ENCODE data around the gene CYBB.
A peak's percentile ranks its signal among the peaks of the same experiment; 100 is the strongest.
"Not testable (repeated sequence)": the region's sequence is repeated elsewhere in the genome, so short reads cannot be mapped to it uniquely, and the experiment has no call there.

CYBB gene

DNA sequence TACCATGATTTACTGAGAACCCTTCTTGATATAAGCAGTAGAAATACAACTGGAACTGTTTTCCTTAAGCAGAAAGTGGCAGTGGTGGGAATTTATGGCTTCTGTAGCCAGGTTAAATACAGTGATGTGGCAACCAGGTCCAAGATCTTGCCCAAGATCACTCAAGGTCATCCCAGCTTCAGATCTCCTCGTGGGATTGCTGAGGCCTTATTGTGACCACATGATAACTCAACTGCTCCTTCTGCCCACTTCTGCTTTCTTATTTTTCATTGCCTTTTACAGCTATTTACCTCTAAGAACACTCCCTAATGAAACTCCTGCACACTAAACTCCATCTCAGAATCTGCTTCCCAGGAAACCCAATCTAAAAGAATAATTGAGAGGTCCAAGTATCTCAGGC lies 12.4 kb upstream of the CYBB start:
- no peak overlapping the region for H2AFZ ChIP-seq (ENCODE audit: low read depth, low read length, severe bottlenecking)
- no peaks in the 10 kb centered on the region for H3K27me3 ChIP-seq (ENCODE audit: low read length)
- H3K9me3 ChIP-seq (ENCODE audit: insufficient read depth, low read length): no peaks in the 10 kb centered on the region
- no peaks in the 10 kb centered on the region for H3K79me2 ChIP-seq (ENCODE audit: insufficient read depth, low read length)
- no peaks in the 10 kb centered on the region for H3F3A ChIP-seq (ENCODE audit: insufficient read depth)
- H3K4me3 ChIP-seq (ENCODE audit: insufficient read depth, low read length, poor library complexity, severe bottlenecking): no peak overlapping the region
- no peak overlapping the region for H3K4me2 ChIP-seq (ENCODE audit: low read depth, low read length, poor library complexity, severe bottlenecking)
- no peaks in the 10 kb centered on the region for H3K9me2 ChIP-seq (replicated peaks; ENCODE audit: insufficient read depth, low read length)
- no peak overlapping the region for H3K27ac ChIP-seq (ENCODE audit: low read depth, low read length)
- TF ChIP-seq, protein P1, sequence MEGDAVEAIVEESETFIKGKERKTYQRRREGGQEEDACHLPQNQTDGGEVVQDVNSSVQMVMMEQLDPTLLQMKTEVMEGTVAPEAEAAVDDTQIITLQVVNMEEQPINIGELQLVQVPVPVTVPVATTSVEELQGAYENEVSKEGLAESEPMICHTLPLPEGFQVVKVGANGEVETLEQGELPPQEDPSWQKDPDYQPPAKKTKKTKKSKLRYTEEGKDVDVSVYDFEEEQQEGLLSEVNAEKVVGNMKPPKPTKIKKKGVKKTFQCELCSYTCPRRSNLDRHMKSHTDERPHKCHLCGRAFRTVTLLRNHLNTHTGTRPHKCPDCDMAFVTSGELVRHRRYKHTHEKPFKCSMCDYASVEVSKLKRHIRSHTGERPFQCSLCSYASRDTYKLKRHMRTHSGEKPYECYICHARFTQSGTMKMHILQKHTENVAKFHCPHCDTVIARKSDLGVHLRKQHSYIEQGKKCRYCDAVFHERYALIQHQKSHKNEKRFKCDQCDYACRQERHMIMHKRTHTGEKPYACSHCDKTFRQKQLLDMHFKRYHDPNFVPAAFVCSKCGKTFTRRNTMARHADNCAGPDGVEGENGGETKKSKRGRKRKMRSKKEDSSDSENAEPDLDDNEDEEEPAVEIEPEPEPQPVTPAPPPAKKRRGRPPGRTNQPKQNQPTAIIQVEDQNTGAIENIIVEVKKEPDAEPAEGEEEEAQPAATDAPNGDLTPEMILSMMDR (IDR thresholded peaks at IDR 0.05; ENCODE audit: insufficient read depth, low read length, poor library complexity, severe bottlenecking): no peak
- TF ChIP-seq EZH2phosphoT487 (conservative IDR thresholded peaks at IDR 0.05; ENCODE audit: low read length): no peak
- no peaks in the 10 kb centered on the region for H4K20me1 ChIP-seq (ENCODE audit: low read depth, low read length)
- no peaks in the 10 kb centered on the region for H3K36me3 ChIP-seq (ENCODE audit: low read length)
- no peak overlapping the region for H3K9ac ChIP-seq (ENCODE audit: low read length)

DNA sequence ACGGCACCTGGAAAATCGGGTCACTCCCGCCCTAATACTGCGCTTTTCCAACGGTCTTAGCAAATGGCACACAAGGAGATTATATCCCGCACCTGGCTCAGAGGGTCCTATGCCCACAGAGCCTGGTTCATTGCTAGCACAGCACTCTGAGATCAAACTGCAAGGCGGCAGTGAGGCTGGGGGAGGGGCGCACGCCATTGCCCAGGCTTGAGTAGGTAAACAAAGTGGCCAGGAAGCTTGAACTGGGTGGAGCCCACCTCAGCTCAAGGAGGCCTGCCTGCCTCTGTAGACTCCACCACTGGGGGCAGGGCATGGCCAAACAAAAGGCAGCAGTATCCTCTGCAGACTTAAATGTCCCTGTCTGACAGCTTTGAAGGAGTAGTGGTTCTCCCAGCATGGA lies 11.0 kb upstream of the CYBB start:
- not testable (repeated sequence) for H2AFZ ChIP-seq (ENCODE audit: low read depth, low read length, severe bottlenecking); H3K27me3 ChIP-seq (ENCODE audit: low read length); H3K4me2 ChIP-seq (ENCODE audit: low read depth, low read length, poor library complexity, severe bottlenecking); H3K9me3 ChIP-seq (ENCODE audit: insufficient read depth, low read length); H3K9ac ChIP-seq (ENCODE audit: low read length); H4K20me1 ChIP-seq (ENCODE audit: low read depth, low read length); H3K36me3 ChIP-seq (ENCODE audit: low read length); H3K79me2 ChIP-seq (ENCODE audit: insufficient read depth, low read length); H3F3A ChIP-seq (ENCODE audit: insufficient read depth); H3K4me3 ChIP-seq (ENCODE audit: insufficient read depth, low read length, poor library complexity, severe bottlenecking); H3K27ac ChIP-seq (ENCODE audit: low read depth, low read length); H3K9me2 ChIP-seq (replicated peaks; ENCODE audit: insufficient read depth, low read length)

DNA sequence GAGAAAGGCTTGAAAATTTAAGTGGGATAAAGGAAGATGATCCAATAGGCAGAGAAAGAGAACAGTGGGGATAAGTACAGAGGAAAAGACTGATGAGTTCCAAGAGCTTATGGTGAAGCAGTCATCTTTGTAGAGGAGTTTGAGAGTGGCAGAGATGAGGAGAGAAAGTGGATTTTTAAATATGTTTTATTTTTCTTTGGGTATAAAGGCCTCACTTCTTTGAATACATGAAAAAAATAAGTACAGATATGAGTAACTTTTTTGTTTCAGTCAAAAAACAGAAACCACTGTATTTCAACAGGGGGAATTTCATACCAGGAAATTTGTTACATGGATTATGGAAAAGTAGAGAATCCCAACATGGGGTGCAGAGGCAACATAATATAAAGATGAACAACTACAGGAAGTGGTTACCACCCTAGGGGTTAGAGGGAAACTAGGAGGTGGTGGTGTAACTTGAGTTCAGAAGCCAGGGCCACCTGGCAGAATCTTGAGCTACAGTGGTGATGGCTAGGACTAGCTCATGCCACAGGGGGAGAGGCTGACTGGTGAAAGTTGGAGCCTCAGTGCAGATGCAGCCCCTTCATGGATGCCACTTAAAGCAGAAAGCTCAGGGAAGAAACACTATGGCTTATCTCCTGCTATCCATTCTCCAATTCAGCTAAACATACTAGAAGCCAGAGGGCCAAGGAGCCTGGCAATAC lies 3.4 kb upstream of the CYBB start:
- H3K36me3 ChIP-seq (ENCODE audit: low read length): no peaks in the 10 kb centered on the region
- peaks cover 10% of the 10 kb centered on the region; the same call in 1 of the 2 replicates for H3F3A ChIP-seq (ENCODE audit: insufficient read depth)
- TF ChIP-seq, protein P1 (IDR thresholded peaks at IDR 0.05; ENCODE audit: insufficient read depth, low read length, poor library complexity, severe bottlenecking): no peak
- TF ChIP-seq EZH2phosphoT487 (conservative IDR thresholded peaks at IDR 0.05; ENCODE audit: low read length): no peak
- no peaks in the 10 kb centered on the region for H3K9me2 ChIP-seq (replicated peaks; ENCODE audit: insufficient read depth, low read length)
- peak overlapping the region; percentile 87 for H3K27ac ChIP-seq (ENCODE audit: low read depth, low read length)
- H4K20me1 ChIP-seq (ENCODE audit: low read depth, low read length): no peaks in the 10 kb centered on the region
- H2AFZ ChIP-seq (ENCODE audit: low read depth, low read length, severe bottlenecking): no peak overlapping the region
- peak overlapping the region; percentile 51 for H3K4me2 ChIP-seq (ENCODE audit: low read depth, low read length, poor library complexity, severe bottlenecking)
- no peaks in the 10 kb centered on the region for H3K27me3 ChIP-seq (ENCODE audit: low read length)
- peak overlapping the region; percentile 30 for H3K9ac ChIP-seq (ENCODE audit: low read length)
- no peaks in the 10 kb centered on the region for H3K9me3 ChIP-seq (ENCODE audit: insufficient read depth, low read length)
- H3K79me2 ChIP-seq (ENCODE audit: insufficient read depth, low read length): peaks cover 15% of the 10 kb centered on the region; the same call in 1 of the 2 replicates
- H3K4me3 ChIP-seq (ENCODE audit: insufficient read depth, low read length, poor library complexity, severe bottlenecking): peak overlapping the region; percentile 10

DNA sequence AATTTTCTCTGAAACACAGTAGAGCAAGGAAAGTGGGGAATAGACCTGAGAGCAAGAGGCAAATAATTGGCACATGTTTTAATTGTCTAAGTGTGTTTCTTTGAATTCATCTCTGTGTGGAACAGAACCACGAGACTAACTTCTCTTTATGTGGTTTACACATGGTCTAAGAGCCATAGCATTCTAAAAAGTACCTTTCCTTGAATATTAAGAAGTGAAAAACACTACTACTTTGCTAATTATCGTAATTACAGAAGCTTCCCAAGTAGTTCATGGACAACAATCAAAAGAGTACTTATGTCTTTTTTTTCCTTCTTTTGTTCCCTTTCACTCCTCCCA lies 2.9 kb upstream of the CYBB start:
- Histone ChIP-seq H3K4me3 (ENCODE audit: insufficient read depth, low read length, poor library complexity, severe bottlenecking) (no peak overlapping the region), H3K27ac (ENCODE audit: low read depth, low read length) (peak overlapping the region; percentile 87), H2AFZ (ENCODE audit: low read depth, low read length, severe bottlenecking) (no peak overlapping the region), H4K20me1 (ENCODE audit: low read depth, low read length) (no peaks in the 10 kb centered on the region), H3F3A (ENCODE audit: insufficient read depth) (peaks cover 10% of the 10 kb centered on the region; the same call in 1 of the 2 replicates), H3K79me2 (ENCODE audit: insufficient read depth, low read length) (peaks cover 15% of the 10 kb centered on the region; the same call in 1 of the 2 replicates), H3K4me2 (ENCODE audit: low read depth, low read length, poor library complexity, severe bottlenecking) (peak overlapping the region; percentile 51), H3K9me3 (ENCODE audit: insufficient read depth, low read length) (no peaks in the 10 kb centered on the region), H3K9ac (ENCODE audit: low read length) (peak overlapping the region; percentile 30; the same call in 1 of the 2 replicates), H3K36me3 (ENCODE audit: low read length) (no peaks in the 10 kb centered on the region), H3K9me2 (replicated peaks; ENCODE audit: insufficient read depth, low read length) (no peaks in the 10 kb centered on the region), H3K27me3 (ENCODE audit: low read length) (no peaks in the 10 kb centered on the region)
- TF ChIP-seq, protein P1 (IDR thresholded peaks at IDR 0.05; ENCODE audit: insufficient read depth, low read length, poor library complexity, severe bottlenecking): no peak
- TF ChIP-seq EZH2phosphoT487 (conservative IDR thresholded peaks at IDR 0.05; ENCODE audit: low read length): no peak

Data from SU-DHL-6 (cell line).